Left ventricle myocardium superior (tissue), 1 donor: ENCODE data around the gene DLG2. TPM values are rescaled to one million over a fixed set of nuclear protein-coding genes. Genes with fewer than 3 reads are reported as not detected.

Experiments
- ATAC-seq: fragments of 200-7000 bp; cut with Tn5 transposase; one replicate; pipeline ENCODE4 v1.9.1; 2020; ENCODE audit warnings: mild to moderate bottlenecking, moderate library complexity
- DNase-seq: peaks from one replicate; pipeline ENCODE4 v3.0.0-alpha.2; 2020
- intact Hi-C: fragments of 100-400 bp; cut with micrococcal nuclease; formaldehyde crosslinking; loops from one replicate; pipeline ENCODE4 v1.11.0; 2022
- total RNA-seq: library from RNA; stranded (reverse); fragmentation: NEBNext Ultra II Directional; extraction: Animal tissue kit (Norgen Biotek cat#: 25700); gene quantifications from one replicate; pipeline ENCODE4 v1.2.1, GENCODE V29; 2021
- donor health status: DM: no; HTN: yes; CAD: no; lungs with severe emphysema.

DLG2 gene
- total RNA-seq, 1 donor from 2014 or later: 5.7 TPM

- intact Hi-C loops: no loop called here
- DNase-seq (no peak), ATAC-seq (no peak)
Observed at GRCh38 chr11:84215672-84216071, 1411.5 kb downstream of the DLG2 start.

- intact Hi-C loops: no loop called here
- ATAC-seq: no peak
- no peak for DNase-seq
Observed at GRCh38 chr11:84214557-84214956, 1412.6 kb downstream of the DLG2 start.

DNA sequence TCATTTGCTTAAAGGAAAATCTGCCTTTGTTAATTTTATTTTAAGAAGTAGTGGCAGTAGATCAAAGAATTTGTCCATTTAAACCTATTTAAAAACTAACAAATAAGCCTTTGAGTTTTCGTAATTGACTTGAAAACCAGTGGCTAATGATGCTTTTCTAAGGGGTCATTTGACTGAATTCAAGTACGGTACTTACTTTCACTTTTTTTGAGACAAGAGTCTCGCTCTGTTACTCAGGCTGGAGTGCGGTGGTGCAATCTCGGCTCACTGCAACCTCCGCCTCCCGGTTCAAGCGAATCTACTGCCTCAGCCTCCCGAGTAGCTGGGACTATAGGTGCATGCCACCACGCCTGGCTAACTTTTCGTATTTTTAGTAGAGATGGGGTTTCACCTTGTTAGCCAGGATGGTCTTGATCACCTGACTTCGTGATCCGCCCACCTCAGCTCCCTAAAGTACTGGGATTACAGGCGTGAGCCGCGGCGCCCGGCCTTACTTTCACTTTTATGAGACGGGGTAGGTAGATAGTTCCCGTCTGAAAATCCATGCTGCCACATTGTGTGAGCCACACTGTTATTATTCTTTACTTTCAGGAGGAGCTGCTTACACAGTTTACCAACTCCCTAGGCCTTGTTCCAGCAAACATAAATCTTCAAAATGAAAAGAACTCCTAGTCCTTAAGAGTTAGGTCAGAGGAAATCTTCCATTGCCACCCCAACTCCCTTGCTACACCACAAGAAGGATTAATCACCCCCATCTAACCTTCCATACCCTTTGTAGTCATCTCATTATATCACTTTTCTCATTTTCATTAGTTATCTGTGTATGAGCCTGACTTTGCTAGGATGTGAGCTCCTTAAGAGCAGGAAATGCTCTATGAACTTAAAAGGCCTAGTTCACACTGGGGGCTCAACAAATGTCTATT, 1414.4 kb downstream of the DLG2 start:
- ATAC-seq: no peak
- no peak for DNase-seq
- intact Hi-C loops: no loop called here

GRCh38 chr11:84211896-84212295, 1415.2 kb downstream of the DLG2 start:
- DNase-seq: no peak
- no peak for ATAC-seq
- intact Hi-C loops: no loop called here

DNA sequence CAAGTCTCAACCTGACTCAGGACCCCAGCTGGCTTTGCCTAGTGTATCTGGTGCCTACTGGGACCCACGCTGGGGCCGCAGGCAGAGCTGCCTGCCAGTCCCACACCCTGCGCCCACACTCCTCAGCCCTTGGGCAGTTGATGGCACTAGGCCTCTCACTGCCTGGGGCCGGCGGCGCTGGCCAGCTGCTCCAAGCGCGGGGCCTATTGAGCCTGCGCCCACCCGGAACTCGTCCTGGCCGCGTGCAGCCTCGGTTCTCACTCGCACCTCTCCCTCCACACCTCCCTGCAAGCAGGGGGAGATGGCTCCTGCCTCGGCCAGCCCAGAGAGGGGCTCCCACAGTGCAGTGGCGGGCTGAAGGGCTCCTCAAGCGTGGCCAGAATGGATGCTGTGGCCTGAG, 1432.4 kb downstream of the DLG2 start:
- intact Hi-C loops: no loop called here
- ATAC-seq (no peak), DNase-seq (no peak)

GRCh38 chr11:84193706-84194105, 1433.4 kb downstream of the DLG2 start:
- DNase-seq (no peak), ATAC-seq (no peak)
- intact Hi-C loops: no loop called here

DNA sequence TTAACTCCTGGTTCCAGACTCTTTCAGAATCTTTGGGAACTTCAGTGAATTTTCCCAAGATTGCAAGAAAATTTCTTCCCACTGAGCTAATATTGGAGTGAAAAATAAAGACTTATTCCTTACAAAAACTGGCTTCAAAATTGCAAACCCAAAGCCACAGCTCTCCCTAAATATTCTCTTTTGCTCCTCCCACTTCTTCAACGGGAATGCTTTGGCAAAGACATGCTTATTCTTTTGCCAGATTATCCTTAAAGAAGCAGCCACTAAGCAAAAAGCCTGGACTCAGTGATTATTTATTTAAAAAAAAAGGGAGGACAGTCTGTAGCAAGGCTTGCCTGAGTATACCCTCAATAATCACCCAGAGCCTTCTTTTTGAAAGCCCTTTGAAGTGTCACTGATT, 1438.6 kb downstream of the DLG2 start:
- DNase-seq (no peak), ATAC-seq (no peak)
- intact Hi-C loops: no loop called here

- DNase-seq (no peak), ATAC-seq (no peak)
- intact Hi-C loops: no loop called here
Observed at GRCh38 chr11:84173078-84173477, 1454.1 kb downstream of the DLG2 start.

DNA sequence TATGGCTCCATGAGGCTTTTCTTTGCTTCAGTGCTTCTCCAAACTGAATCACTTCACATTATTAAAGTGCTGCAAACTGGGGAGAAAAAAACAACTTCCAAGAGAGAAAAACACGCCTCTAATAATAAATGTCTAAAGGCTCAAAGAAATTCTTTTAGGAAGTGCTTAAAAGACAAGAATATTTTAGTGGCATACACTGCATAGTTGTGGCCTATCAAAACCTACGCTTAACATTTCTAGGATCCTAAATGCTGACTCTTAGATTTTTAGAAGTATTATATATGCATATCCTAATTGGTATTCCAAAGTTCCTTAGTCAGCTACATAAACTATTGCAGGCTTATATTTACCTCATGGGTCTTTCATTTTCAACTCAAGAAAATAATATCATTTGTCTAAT, 1462.0 kb downstream of the DLG2 start:
- intact Hi-C loops: no loop called here
- DNase-seq (no peak), ATAC-seq (no peak)

DNA sequence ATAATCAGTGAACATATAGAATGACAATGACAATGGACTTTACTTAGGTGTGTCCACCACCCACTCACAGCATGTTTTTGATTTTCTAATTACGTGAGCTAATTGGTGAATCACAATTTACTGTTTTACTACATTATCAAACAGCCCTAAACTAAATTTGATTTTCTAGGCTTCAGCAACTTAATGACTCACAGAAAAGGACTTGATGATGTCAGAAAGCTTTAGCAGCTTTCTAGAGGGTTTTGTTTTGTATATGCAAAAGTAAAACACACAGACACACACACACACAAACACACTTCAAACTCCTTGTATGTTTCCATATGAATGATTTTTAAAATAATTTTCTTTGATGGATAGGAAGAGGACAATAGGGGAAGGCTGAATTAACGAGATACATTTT, 1462.4 kb downstream of the DLG2 start:
- intact Hi-C loops: no loop called here
- DNase-seq (no peak), ATAC-seq (no peak)

GRCh38 chr11:84163116-84163515, 1464.0 kb downstream of the DLG2 start:
- DNase-seq (no peak), ATAC-seq (no peak)
- intact Hi-C loops: no loop called here

DNA sequence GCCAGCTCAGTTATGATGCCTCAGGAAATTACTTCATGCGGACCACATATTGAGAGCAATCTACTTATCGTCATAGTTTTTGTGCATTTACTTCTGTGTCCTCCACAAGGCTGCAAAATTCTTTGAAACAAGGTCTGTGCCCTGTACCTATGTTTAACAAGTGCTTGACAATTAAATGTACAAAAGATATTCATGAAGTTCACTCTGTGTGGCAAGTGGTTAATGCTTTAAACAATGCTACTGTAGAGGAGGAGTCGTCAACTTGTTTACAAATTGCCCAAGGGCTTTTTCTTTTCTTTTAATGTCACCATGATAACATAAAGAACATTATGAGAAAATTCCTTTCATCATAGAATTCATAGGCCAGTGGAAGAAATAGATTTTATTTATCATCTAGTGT, 1469.5 kb downstream of the DLG2 start:
- DNase-seq: no peak
- intact Hi-C loops: no loop called here
- no peak for ATAC-seq

- no peak for DNase-seq
- ATAC-seq: no peak
- intact Hi-C loops: no loop called here
Observed at GRCh38 chr11:84146826-84147225, 1480.3 kb downstream of the DLG2 start.

DNA sequence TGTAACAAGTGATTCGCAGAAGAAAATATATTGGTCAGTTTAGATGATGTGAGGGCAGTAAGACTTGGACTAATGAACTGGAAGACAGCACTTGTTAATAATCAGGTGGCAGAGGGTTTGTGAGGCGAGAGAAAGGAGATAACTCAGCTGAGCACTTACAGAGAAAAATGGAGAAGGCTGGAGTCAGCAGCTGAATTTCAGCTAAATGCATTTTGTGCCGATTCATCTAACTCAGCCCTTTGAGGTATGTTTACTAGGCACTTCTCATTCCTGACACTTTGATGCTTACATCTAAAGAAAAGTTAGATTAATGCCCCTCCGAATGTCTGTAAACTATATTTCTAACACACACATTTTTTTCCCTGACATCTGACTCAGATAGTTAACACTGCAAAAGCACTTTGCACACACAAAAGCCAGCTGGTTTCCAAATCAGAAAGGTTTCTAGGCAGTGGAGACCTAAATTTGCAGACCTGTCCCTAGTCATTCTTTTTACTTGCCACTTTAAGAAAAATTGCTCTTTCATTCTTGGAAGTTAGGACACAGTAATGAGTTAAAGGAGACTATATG, 1481.4 kb downstream of the DLG2 start:
- ATAC-seq (no peak), DNase-seq (no peak)
- intact Hi-C loops: no loop called here

DNA sequence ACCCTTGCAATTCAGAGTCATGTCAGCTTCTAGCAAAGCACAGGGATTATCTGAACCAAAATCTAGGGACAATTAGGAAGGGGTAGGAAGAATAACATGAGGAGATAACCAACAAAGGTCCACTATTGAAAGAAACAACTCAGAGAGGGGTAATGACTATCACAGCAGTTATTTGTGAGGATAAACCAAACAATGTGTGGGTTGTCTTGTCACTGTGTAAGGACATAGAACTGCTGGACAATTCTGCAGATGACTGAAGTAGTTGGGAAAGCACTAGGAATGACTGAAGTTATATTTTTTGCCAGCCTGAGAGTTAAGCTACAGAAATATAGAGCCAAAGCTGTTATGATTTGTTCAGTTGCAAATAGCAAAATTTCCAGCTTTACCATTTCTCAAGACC, 1482.6 kb downstream of the DLG2 start:
- DNase-seq (no peak), ATAC-seq (no peak)
- intact Hi-C loops: no loop called here

GRCh38 chr11:84142411-84142810, 1484.7 kb downstream of the DLG2 start:
- intact Hi-C loops: no loop called here
- no peak for DNase-seq
- ATAC-seq: no peak

GRCh38 chr11:84140386-84141169, 1486.6 kb downstream of the DLG2 start:
- no peak for DNase-seq
- intact Hi-C loops: no loop called here
- ATAC-seq: no peak

DNA sequence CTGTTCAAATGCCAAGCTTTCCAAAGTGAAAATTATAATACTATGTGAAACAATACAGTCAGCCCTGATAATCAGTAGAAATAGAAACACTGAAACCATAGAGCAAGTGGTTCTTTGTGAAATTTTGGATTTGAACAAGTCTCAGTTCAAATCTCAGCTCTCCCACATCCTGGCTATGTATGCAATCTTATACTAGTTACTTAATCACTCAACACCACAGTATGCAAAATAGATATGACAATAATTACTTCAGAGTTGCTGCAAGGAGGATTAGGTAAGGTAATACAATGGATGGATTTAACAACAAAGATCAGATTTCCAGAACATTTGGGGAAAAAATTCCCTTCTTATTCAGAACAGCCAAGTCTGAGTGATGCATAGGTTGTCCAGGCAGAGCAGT, 1489.2 kb downstream of the DLG2 start:
- intact Hi-C loops: no loop called here
- ATAC-seq (no peak), DNase-seq (no peak)

- no peak for DNase-seq
- intact Hi-C loops: no loop called here
Observed at GRCh38 chr11:84137505-84137904, 1489.6 kb downstream of the DLG2 start.

GRCh38 chr11:84136926-84137325, 1490.2 kb downstream of the DLG2 start:
- DNase-seq (no peak), ATAC-seq (no peak)
- intact Hi-C loops: no loop called here

More at GRCh38 chr11:84137505-84137904, 1489.6 kb downstream of the DLG2 start:
- ATAC-seq: no peak
